Mammary microvascular endothelial cell (primary cell): ENCODE data around the gene GDPD2. TPM values are rescaled to one million over a fixed set of nuclear protein-coding genes. Genes with fewer than 3 reads are reported as not detected.

Experiments used
- total RNA-seq: library from RNA; depleted of rRNA; stranded (reverse); fragments of >200 nt; gene quantifications from 2 replicates; pipeline ENCODE4 v1.2.3, GENCODE V29; 2015

Gene GDPD2, protein sequence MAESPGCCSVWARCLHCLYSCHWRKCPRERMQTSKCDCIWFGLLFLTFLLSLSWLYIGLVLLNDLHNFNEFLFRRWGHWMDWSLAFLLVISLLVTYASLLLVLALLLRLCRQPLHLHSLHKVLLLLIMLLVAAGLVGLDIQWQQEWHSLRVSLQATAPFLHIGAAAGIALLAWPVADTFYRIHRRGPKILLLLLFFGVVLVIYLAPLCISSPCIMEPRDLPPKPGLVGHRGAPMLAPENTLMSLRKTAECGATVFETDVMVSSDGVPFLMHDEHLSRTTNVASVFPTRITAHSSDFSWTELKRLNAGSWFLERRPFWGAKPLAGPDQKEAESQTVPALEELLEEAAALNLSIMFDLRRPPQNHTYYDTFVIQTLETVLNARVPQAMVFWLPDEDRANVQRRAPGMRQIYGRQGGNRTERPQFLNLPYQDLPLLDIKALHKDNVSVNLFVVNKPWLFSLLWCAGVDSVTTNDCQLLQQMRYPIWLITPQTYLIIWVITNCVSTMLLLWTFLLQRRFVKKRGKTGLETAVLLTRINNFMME
- not detected in 2 replicates for total RNA-seq

DNA sequence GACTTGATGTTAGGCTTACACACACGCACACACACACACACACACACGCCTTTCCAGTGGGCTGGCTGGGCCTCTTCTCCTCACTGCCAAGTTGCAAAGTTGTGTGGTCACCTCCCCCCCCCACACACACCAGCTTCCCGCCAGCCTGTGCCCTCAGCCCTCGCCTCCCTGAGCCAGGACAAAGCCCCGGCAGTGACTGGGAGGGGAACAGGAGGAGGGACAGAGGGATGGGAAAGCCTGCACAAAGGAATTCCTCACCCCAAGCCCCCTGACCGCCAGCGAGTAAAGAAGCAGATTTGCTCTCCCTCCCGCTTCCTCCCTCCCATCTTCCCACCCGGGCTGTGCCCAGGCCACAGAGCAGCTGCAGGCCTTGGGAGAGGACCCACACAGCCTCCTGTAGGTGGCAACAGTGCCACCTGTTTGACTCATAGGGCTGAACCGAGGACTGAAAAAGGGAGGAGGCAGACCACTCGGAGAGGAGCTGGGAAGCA lies at the start of gene GDPD2:
Gene GDPD2 (plus strand): TSS at position 464 of the 491 bp plus-strand sequence. CDS start 1,671 bp downstream, outside the sequence.

DNA sequence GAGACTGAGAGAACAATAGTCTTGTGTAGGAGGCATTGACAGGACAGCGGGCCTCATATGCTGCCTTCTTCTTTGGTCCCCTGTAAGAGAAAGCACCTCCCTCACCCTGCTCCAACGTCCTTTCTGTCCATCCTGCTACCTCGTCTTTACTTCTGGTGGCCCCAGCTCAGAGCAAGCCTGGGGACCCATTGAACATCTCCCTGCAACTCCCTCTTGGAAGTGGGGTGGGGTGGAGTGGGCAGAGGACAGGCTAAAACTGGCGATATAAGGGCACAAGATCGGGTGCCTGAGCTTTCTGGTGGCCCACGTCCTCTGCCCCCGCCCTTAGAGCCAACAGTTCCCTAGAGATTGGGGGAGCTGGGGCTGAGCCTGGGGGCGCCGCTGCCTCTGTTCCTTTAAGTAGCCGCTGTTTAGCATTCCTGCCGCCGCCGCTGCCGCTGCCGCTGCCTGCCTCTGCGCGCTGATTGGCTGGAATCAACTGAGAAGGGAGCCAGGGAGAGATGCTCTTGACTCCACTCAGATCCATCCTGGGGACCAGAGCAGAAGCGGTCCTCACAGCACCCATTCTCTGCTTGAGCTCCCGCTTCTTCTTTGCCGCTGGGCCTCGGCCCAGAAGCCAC lies 21.3 kb downstream of the GDPD2 start, which contains the start of gene DLG3:
Gene DLG3 (plus strand): TSS at position 510 of the 620 bp plus-strand sequence. CDS start 367 bp downstream, outside the sequence.

Other genes starting within 250 kb of the GDPD2 start
- 0.20 TPM in 1 of 2 replicates, not detected in the other for gene DGAT2L6, start 245.8 kb upstream of the GDPD2 start, total RNA-seq
- not detected in 2 replicates for gene AWAT1, start 188.7 kb upstream of the GDPD2 start, total RNA-seq
- gene P2RY4, start 163.1 kb upstream of the GDPD2 start, total RNA-seq = not detected in 2 replicates
- gene ARR3, start 155.0 kb upstream of the GDPD2 start, total RNA-seq = not detected in 2 replicates
- not detected in 2 replicates for gene RAB41, start 141.1 kb upstream of the GDPD2 start, total RNA-seq
- 50.4 and 53.7 TPM in 2 replicates for gene PDZD11, start 133.4 kb upstream of the GDPD2 start, total RNA-seq
- 21.1 and 21.7 TPM in 2 replicates for gene KIF4A, start 133.2 kb upstream of the GDPD2 start, total RNA-seq
- gene DLG3, start 21.5 kb downstream of the GDPD2 start, total RNA-seq = 0.84 and 1.5 TPM in 2 replicates